GM12891 (cell line): ENCODE measurements around the gene ERBB2.
"Not testable (repeated sequence)": the region's sequence is repeated elsewhere in the genome, so short reads cannot be mapped to it uniquely, and the experiment has no call there.

Source experiments
- DNase-seq: peaks from one replicate; pipeline ENCODE4 v3.0.0; 2011; ENCODE audit warnings: low spot score; ENCODE audit not compliant: insufficient read length
- FAIRE-seq: peaks from 2 replicates; lab custom pipeline; 2011; peaks lifted over from hg19 to GRCh38; lab: Jason Lieb, UNC
- PAX5 ChIP-seq: IDR thresholded peaks from 2 replicates; pipeline ENCODE4 v1.6.1; 2011; ENCODE audit warnings: low read length, moderate library complexity, mild to moderate bottlenecking; ENCODE audit not compliant: insufficient read depth, severe bottlenecking
- POLR2A ChIP-seq: IDR thresholded peaks from 2 replicates; pipeline ENCODE4 v1.6.1; 2011; ENCODE audit warnings: low read depth, low read length, control low read depth
- POLR2AphosphoS5 ChIP-seq: IDR thresholded peaks from 2 replicates; pipeline ENCODE4 v1.6.1; 2011; ENCODE audit warnings: low read depth, low read length, control low read depth
- POU2F2 ChIP-seq: IDR thresholded peaks from 2 replicates; pipeline ENCODE4 v1.6.1; 2011; ENCODE audit warnings: low read depth, mild to moderate bottlenecking, control low read depth, low read length, moderate library complexity
- SPI1 ChIP-seq: IDR thresholded peaks from 2 replicates; pipeline ENCODE4 v1.6.1; 2011; ENCODE audit warnings: low read depth, low read length, control low read depth
- TAF1 ChIP-seq: IDR thresholded peaks from 2 replicates; pipeline ENCODE4 v1.6.1; 2011; ENCODE audit warnings: low read depth, low read length, control low read depth

The ERBB2 gene

GRCh38 chr17:39722965-39723848 lies 23.3 kb downstream of the ERBB2 start:
- no peak for DNase-seq
- TF ChIP-seq SPI1 = no peak
- TF ChIP-seq POU2F2 = no peak
- no peak for TF ChIP-seq PAX5
- no peak for TF ChIP-seq POLR2AphosphoS5
- TF ChIP-seq POLR2A = no peak
- TF ChIP-seq TAF1 = no peak
- FAIRE-seq = no peak

GRCh38 chr17:39724731-39725130 lies 24.9 kb downstream of the ERBB2 start:
- no peak for FAIRE-seq
- TF ChIP-seq POLR2A (no peak), PAX5 (no peak), POU2F2 (no peak), TAF1 (no peak), POLR2AphosphoS5 (no peak), SPI1 (no peak)

GRCh38 chr17:39725923-39726322 lies 26.1 kb downstream of the ERBB2 start:
- FAIRE-seq, DNase-seq: not testable (repeated sequence)

More at GRCh38 chr17:39724731-39725130, 24.9 kb downstream of the ERBB2 start:
- DNase-seq = no peak

GRCh38 chr17:39726617-39727016 lies 26.8 kb downstream of the ERBB2 start:
- FAIRE-seq = no peak
- TF ChIP-seq POLR2A (0 out of 2 replicates have a peak, but pooled peaks have one; percentile 27), TAF1 (no peak)
- DNase-seq = no peak

- no peak for DNase-seq
- TF ChIP-seq PAX5 = no peak
- TF ChIP-seq SPI1 = no peak
- no peak for TF ChIP-seq POU2F2
- FAIRE-seq = no peak
Observed at GRCh38 chr17:39727556-39727955, 27.7 kb downstream of the ERBB2 start.

- peak; percentile 23 for FAIRE-seq
- no peak for DNase-seq
- no peak for TF ChIP-seq PAX5
- TF ChIP-seq POU2F2 = no peak
Observed at GRCh38 chr17:39729280-39729851, 29.5 kb downstream of the ERBB2 start.

- peak; percentile 99 for DNase-seq
- peak; percentile 93 for FAIRE-seq
- TF ChIP-seq POLR2A (peak; percentile 88), POU2F2 (no peak), SPI1 (no peak), TAF1 (peak; percentile 60), PAX5 (no peak), POLR2AphosphoS5 (peak; percentile 77)
Observed at GRCh38 chr17:39730095-39730921, 30.4 kb downstream of the ERBB2 start, which contains the start of gene MIEN1. Gene MIEN1 (minus strand): TSS chr17:39730532. CDS start chr17:39730495, 37 bp downstream.

- DNase-seq (no peak), FAIRE-seq (no peak)
- TF ChIP-seq POU2F2 (no peak), SPI1 (no peak), TAF1 (no peak), PAX5 (no peak), POLR2AphosphoS5 (no peak), POLR2A (no peak)
Observed at GRCh38 chr17:39732586-39732985, 32.7 kb downstream of the ERBB2 start.

GRCh38 chr17:39735882-39736281 lies 36.0 kb downstream of the ERBB2 start:
- TF ChIP-seq POLR2A = no peak
- TF ChIP-seq POLR2AphosphoS5 = no peak
- TF ChIP-seq SPI1 = no peak
- no peak for TF ChIP-seq TAF1
- no peak for TF ChIP-seq PAX5
- no peak for TF ChIP-seq POU2F2
- no peak for DNase-seq
- no peak for FAIRE-seq
